Measurements from ENCODE around the gene NAPG. TPM values are rescaled to one million over a fixed set of nuclear protein-coding genes. Genes with fewer than 3 reads are reported as not detected.

The NAPG gene
- 102 and 107 TPM in 2 replicates for total RNA-seq (2013; cell fraction: nucleolus; rRNA removed)
- total RNA-seq (2014; rRNA removed) = 23.2 and 28.1 TPM in 2 replicates
- total RNA-seq (2014; rRNA removed; fragmentation: Illumina TruSeq; extraction: Trizol) = 30.4 and 32.7 TPM in 2 replicates
- 22.4 and 23.7 TPM in 2 replicates for total RNA-seq (2021)
- polyA plus RNA-seq (2011; ENCODE audit: low read depth) = 9.2 TPM
- polyA plus RNA-seq (2011; rRNA removed) = 34.8 and 52.2 TPM in 2 replicates
- 12.0 and 12.3 TPM in 2 replicates for polyA plus RNA-seq (2011; cell fraction: cytosol; rRNA removed)
- polyA plus RNA-seq (2011; cell fraction: nucleus; rRNA removed) = 25.3 and 28.1 TPM in 2 replicates
- 16.4 and 16.5 TPM in 2 replicates for polyA plus RNA-seq (2012)
- polyA plus RNA-seq (2014; fragmentation: Illumina TruSeq; extraction: Trizol) = 22.2 and 30.7 TPM in 2 replicates
- polyA plus RNA-seq (2014; fragmentation: Nextera tagmentation; extraction: Ambion mirVana) = 10 to 100 TPM; 20.5 to 24.3 TPM
- 14.3 and 20.6 TPM in 2 replicates for polyA plus RNA-seq (2014; rRNA removed)
- 10 to 100 TPM; 26.5 to 27.1 TPM for polyA plus RNA-seq (2016; fragmentation: Nextera tagmentation; extraction: Ambion mirVana)
- polyA minus RNA-seq (2011; rRNA and poly(A)+ RNA removed) = 14.5 and 20.4 TPM in 2 replicates
- 10.3 and 10.8 TPM in 2 replicates for polyA minus RNA-seq (2011; cell fraction: cytosol; rRNA and poly(A)+ RNA removed)
- polyA minus RNA-seq (2011; cell fraction: nucleus; rRNA and poly(A)+ RNA removed) = 17.0 and 28.7 TPM in 2 replicates
- percentile 92 among the genes with signal in this experiment for Bru-seq, nascent RNA
- percentile 94 among the genes with signal in this experiment for BruChase-seq, experiment 1, labeled RNA remaining after a 6-hour chase
- percentile 95 among the genes with signal in this experiment for BruChase-seq, experiment 2, labeled RNA remaining after a 2-hour chase
- long read RNA-seq, experiment 1, partial matches to known transcripts = 0 of 3 reads
- long read RNA-seq, experiment 1, other reads (novel, unspliced or antisense) = 2 of 3 reads
- long read RNA-seq, experiment 2, partial matches to known transcripts = 4 of 13 reads
- long read RNA-seq, experiment 2, other reads (novel, unspliced or antisense) = 9 of 13 reads

DNA sequence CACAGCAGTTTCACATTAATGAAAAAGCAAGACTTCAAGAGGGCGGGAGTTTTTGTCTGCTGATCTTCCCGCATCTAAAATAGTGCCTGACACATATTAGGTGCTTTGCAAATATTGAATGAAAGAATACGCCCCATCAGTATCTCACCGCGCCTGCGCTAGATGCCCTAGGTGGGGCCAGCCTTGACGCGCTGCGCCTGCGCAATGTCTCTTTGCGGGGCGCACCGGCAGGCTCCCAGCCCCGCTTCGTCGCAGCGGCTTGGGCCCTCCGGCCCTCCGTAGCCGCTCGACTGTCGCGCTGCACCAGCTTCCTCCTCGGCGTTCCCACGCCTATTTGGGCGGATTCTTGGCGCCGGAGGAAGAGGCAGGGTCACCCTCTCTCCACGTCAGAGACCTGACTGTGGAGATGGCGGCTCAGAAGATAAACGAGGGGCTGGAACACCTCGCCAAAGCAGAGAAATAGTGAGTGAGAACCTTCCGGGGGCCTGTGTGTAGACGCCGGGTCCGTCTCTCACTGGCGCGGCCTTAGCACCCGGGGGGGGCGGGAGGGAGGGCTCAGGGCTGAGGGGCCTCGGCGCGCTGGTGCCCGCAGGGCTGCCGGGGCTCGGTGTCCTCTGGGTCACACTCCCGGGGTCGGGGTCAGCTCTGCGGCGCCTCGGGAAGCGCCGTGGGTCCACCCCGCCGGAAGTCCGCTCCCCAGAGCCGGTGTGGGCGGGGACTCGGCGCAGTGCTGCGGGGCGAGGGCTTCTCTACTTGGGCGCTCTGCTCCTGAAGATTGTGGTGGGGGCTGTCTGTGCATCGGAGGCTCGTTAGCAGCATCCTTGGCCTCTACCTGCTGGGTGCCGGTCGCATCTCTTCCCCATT lies at the start of gene NAPG:
NAPG (plus strand) TSS at position 331 of the 864 bp plus-strand sequence; CDS start at position 407, 76 bp downstream.
- Histone ChIP-seq H3K36me3 (ENCODE audit: control insufficient read depth in 2 of 2, insufficient read depth in 2 of 2, low read length in 1 of 2) (0 out of 4 replicates have a peak, but pooled peaks cover 0 to 2% of the 10 kb centered on the region in 2 experiments), H3K9ac (ENCODE audit: control insufficient read depth, insufficient read depth, low read length) (peak within 1 kb of the TSS; percentile 94), H3K4me2 (ENCODE audit: control insufficient read depth, insufficient read depth) (peak within 1 kb of the TSS; percentile 83), H3K27ac (ENCODE audit: control insufficient read depth, insufficient read depth) (peak within 1 kb of the TSS; percentile 68), H4K20me1 (ENCODE audit: control insufficient read depth, insufficient read depth) (no peaks in the 10 kb centered on the region), H3K4me3 (peak within 1 kb of the TSS; percentile 97), H3K4me1 (ENCODE audit: control insufficient read depth, insufficient read depth, low read length) (peaks cover 16% of the 10 kb centered on the region), H2AFZ (ENCODE audit: control insufficient read depth, low read depth, low read length) (peak within 1 kb of the TSS; percentile 85), H3K9me3 (replicated peaks; ENCODE audit: control insufficient read depth, insufficient read depth, low read length) (no peaks in the 10 kb centered on the region), H3K27me3 (replicated peaks in 1 of 2; ENCODE audit: control insufficient read depth in 2 of 2, insufficient read depth in 2 of 2, low read length in 1 of 2) (no peaks in the 10 kb centered on the region), H3K79me2 (ENCODE audit: control insufficient read depth, insufficient read depth, low read length) (peaks cover 49% of the 10 kb centered on the region)
- in situ Hi-C loops (cut with MboI) (no loop called here), intact Hi-C loops (cut with micrococcal nuclease; ENCODE audit: unreplicated experiment) (no loop called here)
- RAD21 ChIA-PET (ENCODE audit: unreplicated experiment) = interaction anchor here (1.0 to 1.9 kb wide), 6 partner anchors 9 to 628 kb away, joined by 3 to 7 read pairs (median 4); no protein-coding TSS in a partner anchor
- DNase-seq (ENCODE audit: low read depth, low spot score) = peak; percentile 82
- peak; percentile 71 for FAIRE-seq
- peak; percentile 85 for ATAC-seq
- no TSS peak for BruUV-seq (replicated peaks)
- SMC1A ChIA-PET (ENCODE audit: uncharacterized antibody, unreplicated experiment) = interaction anchor here (1.4 to 1.6 kb wide), 3 partner anchors 43 to 612 kb away, joined by 3 to 9 read pairs (median 5); partner anchors contain the start of gene VAPA
- WGBS (ENCODE audit: insufficient coverage, insufficient replicate concordance, low lambda C conversion rate, missing lambda C conversion rate) = under 1% methylated on average over 68 of the region's 68 CpGs
- POLR2A ChIA-PET = interaction anchor here (0.6 kb wide), 2 partner anchors 43 kb away, joined by 3 read pairs; no protein-coding TSS in a partner anchor
- CTCF ChIA-PET = interaction anchor here (0.6 to 1.6 kb wide), 5 partner anchors 12 to 627 kb away, joined by 3 to 7 read pairs (median 3); no protein-coding TSS in a partner anchor
- TF ChIP-seq EP300 (IDR thresholded peaks at IDR 0.05; ENCODE audit: borderline replicate concordance in 1 of 2, control insufficient read depth in 1 of 2, low read depth in 2 of 2, low read length in 2 of 2) = 0 out of 4 replicates have a peak, but pooled peaks of 1 of the 2 experiments have one; percentile 21
- no peak for TF ChIP-seq SMARCA5 (IDR thresholded peaks at IDR 0.05)
- no peak for TF ChIP-seq CHD2 (IDR thresholded peaks at IDR 0.05; ENCODE audit: borderline replicate concordance, low read depth, low read length)
- TF ChIP-seq SRF (IDR thresholded peaks at IDR 0.05; ENCODE audit: low read depth in 2 of 2, low read length in 2 of 2) = 0 out of 4 replicates have a peak, but pooled peaks of 1 of the 2 experiments have one; percentile 12
- TF ChIP-seq SMAD1 (IDR thresholded peaks at IDR 0.05; ENCODE audit: low read depth, partially characterized antibody) = no peak
- TF ChIP-seq, protein P1, sequence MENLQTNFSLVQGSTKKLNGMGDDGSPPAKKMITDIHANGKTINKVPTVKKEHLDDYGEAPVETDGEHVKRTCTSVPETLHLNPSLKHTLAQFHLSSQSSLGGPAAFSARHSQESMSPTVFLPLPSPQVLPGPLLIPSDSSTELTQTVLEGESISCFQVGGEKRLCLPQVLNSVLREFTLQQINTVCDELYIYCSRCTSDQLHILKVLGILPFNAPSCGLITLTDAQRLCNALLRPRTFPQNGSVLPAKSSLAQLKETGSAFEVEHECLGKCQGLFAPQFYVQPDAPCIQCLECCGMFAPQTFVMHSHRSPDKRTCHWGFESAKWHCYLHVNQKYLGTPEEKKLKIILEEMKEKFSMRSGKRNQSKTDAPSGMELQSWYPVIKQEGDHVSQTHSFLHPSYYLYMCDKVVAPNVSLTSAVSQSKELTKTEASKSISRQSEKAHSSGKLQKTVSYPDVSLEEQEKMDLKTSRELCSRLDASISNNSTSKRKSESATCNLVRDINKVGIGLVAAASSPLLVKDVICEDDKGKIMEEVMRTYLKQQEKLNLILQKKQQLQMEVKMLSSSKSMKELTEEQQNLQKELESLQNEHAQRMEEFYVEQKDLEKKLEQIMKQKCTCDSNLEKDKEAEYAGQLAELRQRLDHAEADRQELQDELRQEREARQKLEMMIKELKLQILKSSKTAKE (IDR thresholded peaks at IDR 0.05; ENCODE audit: low read depth, poor library complexity, severe bottlenecking) = no peak
- TF ChIP-seq, protein P2, sequence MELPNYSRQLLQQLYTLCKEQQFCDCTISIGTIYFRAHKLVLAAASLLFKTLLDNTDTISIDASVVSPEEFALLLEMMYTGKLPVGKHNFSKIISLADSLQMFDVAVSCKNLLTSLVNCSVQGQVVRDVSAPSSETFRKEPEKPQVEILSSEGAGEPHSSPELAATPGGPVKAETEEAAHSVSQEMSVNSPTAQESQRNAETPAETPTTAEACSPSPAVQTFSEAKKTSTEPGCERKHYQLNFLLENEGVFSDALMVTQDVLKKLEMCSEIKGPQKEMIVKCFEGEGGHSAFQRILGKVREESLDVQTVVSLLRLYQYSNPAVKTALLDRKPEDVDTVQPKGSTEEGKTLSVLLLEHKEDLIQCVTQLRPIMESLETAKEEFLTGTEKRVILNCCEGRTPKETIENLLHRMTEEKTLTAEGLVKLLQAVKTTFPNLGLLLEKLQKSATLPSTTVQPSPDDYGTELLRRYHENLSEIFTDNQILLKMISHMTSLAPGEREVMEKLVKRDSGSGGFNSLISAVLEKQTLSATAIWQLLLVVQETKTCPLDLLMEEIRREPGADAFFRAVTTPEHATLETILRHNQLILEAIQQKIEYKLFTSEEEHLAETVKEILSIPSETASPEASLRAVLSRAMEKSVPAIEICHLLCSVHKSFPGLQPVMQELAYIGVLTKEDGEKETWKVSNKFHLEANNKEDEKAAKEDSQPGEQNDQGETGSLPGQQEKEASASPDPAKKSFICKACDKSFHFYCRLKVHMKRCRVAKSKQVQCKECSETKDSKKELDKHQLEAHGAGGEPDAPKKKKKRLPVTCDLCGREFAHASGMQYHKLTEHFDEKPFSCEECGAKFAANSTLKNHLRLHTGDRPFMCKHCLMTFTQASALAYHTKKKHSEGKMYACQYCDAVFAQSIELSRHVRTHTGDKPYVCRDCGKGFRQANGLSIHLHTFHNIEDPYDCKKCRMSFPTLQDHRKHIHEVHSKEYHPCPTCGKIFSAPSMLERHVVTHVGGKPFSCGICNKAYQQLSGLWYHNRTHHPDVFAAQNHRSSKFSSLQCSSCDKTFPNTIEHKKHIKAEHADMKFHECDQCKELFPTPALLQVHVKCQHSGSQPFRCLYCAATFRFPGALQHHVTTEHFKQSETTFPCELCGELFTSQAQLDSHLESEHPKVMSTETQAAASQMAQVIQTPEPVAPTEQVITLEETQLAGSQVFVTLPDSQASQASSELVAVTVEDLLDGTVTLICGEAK (IDR thresholded peaks at IDR 0.05; ENCODE audit: borderline replicate concordance) = 0 out of 2 replicates have a peak, but pooled peaks have one; percentile 10
- no peak for TF ChIP-seq RAD21 (IDR thresholded peaks at IDR 0.05; ENCODE audit: insufficient read depth, low read depth, low read length)
- TF ChIP-seq NFIC (IDR thresholded peaks at IDR 0.05; ENCODE audit: low read depth, low read length) = no peak
- TF ChIP-seq CREB1 (IDR thresholded peaks at IDR 0.05; ENCODE audit: low read depth) = peak; percentile 69

Data from GM12878 (cell line).